Measurements from ENCODE around the gene MFAP1.
"Not testable (repeated sequence)": the region's sequence is repeated elsewhere in the genome, so short reads cannot be mapped to it uniquely, and the experiment has no call there.

- TF ChIP-seq POLR2A, CTCF (IDR thresholded peaks at IDR 0.05): not testable (repeated sequence)
Measured at GRCh38 chr15:43815064-43815463, 9.4 kb downstream of the MFAP1 start.

Data from esophagus squamous epithelium (tissue), 4 donors.